GM12875 (cell line): Measurements from ENCODE around the gene WFIKKN1.

Experiments
- H3K4me3 ChIP-seq: one replicate; pipeline ENCODE4 v1.5.1; 2011; ENCODE audit warnings: low read depth, low read length, control low read depth
- TF ChIP-seq, protein P1 (sequence below): IDR thresholded peaks from 2 replicates; pipeline ENCODE4 v1.5.1; 2011; ENCODE audit warnings: low read depth, mild to moderate bottlenecking, control low read depth, inconsistent platforms, low read length, moderate library complexity, borderline replicate concordance; ENCODE audit not compliant: insufficient read depth

Gene WFIKKN1

GRCh38 chr16:617855-618254 is 12.9 kb upstream of the WFIKKN1 start:
- TF ChIP-seq, protein P1, sequence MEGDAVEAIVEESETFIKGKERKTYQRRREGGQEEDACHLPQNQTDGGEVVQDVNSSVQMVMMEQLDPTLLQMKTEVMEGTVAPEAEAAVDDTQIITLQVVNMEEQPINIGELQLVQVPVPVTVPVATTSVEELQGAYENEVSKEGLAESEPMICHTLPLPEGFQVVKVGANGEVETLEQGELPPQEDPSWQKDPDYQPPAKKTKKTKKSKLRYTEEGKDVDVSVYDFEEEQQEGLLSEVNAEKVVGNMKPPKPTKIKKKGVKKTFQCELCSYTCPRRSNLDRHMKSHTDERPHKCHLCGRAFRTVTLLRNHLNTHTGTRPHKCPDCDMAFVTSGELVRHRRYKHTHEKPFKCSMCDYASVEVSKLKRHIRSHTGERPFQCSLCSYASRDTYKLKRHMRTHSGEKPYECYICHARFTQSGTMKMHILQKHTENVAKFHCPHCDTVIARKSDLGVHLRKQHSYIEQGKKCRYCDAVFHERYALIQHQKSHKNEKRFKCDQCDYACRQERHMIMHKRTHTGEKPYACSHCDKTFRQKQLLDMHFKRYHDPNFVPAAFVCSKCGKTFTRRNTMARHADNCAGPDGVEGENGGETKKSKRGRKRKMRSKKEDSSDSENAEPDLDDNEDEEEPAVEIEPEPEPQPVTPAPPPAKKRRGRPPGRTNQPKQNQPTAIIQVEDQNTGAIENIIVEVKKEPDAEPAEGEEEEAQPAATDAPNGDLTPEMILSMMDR = no peak
- no peak overlapping the region for H3K4me3 ChIP-seq

- no peak overlapping the region for H3K4me3 ChIP-seq
- TF ChIP-seq, protein P1 = no peak
These were observed 11.2 kb upstream of the WFIKKN1 start for GRCh38 chr16:619476-620100.

- H3K4me3 ChIP-seq = no peak overlapping the region
- TF ChIP-seq, protein P1 = no peak
These were observed 9.9 kb upstream of the WFIKKN1 start for GRCh38 chr16:620700-621525.

DNA sequence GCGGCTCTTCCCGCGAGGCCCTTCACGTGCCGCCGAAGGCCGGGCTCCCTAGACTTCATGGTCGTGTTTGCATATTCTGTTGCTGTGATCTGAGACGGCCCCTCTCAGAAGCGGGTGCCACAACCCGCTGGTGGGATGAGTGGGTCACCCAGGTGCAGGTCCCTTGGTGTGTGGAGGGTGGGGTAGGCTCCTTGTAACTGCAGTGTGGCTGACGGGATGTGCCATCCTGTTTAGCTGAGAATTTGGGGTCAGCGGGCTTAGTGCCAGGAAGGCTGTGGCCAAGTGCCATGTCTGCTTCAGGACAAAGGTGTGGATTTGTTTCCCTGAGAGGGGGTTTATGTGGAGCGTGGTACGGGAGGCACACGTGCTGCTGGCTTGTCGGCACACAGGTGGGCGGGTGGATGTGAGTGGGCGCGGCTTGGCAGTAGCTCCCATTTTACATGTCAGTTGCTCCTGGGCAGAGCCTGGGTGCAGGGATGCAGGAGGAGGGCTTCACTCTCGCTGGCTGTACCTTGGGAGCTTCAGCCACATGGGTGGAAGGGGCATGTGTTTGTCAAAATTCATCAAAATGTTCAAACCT is 9.2 kb upstream of the WFIKKN1 start:
- TF ChIP-seq, protein P1 = no peak
- H3K4me3 ChIP-seq = no peak overlapping the region

DNA sequence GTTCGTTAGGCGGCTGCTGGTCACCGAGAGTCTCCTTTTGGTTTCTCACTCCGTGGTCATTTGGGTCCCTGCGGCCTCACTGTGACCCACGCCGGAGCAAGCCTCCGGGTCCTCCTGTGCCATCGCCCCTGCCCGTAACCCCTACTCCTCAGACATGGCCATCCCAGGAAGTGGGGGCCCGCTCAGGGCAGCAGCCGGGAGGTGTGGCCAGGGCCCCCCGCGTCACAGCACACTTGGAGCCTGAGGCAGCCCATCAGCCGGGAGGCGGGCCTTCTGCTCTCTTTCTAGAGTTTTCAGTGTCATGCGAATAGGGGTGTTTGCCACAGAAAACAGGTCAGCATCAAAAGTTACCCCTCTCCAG is 7.9 kb upstream of the WFIKKN1 start:
- H3K4me3 ChIP-seq = no peak overlapping the region
- TF ChIP-seq, protein P1 = no peak

DNA sequence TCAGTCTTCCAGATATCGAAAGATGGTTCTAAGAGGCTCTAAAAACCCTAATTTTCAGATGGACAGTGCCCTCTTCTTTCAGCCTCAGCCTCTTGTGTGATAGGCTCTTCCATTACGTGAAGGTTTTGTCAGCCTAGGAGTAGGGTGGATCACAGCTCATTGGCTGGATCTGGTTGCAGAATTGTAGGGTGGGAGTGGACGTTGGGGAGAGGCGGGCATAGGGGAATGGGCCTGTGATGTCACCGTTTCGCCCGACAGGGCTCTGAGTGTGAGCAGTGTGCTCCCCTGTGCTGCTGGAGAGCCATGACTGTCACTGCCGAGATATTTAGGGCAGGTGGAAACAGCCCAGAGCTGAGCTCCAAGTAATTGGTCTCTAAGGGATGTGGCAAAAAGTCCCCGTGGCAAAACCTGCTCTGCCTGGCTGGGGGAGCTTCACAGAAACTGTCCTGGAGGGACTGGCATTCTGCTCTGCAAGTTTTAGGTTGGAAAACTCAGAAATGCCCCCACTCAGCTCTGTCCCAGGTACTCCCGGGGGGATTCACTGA is 6.2 kb upstream of the WFIKKN1 start:
- no peak overlapping the region for H3K4me3 ChIP-seq
- TF ChIP-seq, protein P1 = no peak
